ENCODE data around the gene RFX8. TPM values are rescaled to one million over a fixed set of nuclear protein-coding genes. Genes with fewer than 3 reads are reported as not detected.

Gene RFX8
- total and polyA plus RNA-seq, 2 of the 13 experiments (the other 11 are each of a cell fraction or from before 2014, with no cell fraction given): not detected

DNA sequence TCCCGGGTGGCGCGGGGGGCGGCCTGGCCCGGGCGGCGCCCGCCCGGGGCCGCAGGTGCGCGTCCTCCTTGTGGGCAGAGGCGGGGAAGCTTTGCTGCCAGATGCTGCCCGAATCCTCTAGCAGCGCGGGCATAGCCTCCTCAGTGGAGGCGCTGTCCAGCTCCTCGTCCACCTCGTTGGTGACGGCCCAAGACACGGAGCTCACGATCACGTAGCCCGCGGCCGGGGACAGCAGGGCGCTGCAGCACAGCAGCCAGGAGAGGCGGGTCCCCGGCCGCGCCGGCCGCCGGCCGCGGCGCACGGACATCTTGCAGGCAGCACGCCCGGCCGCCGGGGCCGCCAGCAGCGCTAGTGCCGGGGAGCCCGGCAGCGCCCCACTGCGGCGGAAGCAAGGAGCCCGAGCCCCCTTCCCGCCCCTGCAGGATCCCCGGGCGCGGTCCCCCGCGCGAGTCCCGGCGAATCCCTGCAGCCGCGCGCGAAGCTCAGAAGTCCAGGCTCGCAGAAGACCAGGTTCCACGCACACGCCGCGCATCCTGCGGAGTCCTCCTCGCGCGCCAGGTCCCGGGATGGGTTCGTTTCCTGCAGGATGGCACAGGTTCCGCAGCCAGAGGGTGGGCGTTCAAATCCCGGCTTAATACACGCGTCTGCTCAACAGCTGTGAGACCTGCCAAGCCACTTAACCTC lies 87.6 kb downstream of the RFX8 start, which contains the start of gene CREG2 (continued):
- 0 out of 2 replicates have a peak, but pooled peaks have one; percentile 52 for TF ChIP-seq TOPORS (CRISPR knock-in tag; IDR thresholded peaks at IDR 0.05)
- 0 out of 2 replicates have a peak, but pooled peaks have one; percentile 8 for TF ChIP-seq GPN1 (CRISPR knock-in tag; IDR thresholded peaks at IDR 0.05; ENCODE audit: borderline replicate concordance)
- TF ChIP-seq SPEN (CRISPR knock-in tag; IDR thresholded peaks at IDR 0.05; ENCODE audit: low read depth): peak; percentile 52
- TF ChIP-seq HIVEP1 (CRISPR knock-in tag; IDR thresholded peaks at IDR 0.05): peak; percentile 60; the same call in 1 of the 2 replicates
- TF ChIP-seq, protein P1, sequence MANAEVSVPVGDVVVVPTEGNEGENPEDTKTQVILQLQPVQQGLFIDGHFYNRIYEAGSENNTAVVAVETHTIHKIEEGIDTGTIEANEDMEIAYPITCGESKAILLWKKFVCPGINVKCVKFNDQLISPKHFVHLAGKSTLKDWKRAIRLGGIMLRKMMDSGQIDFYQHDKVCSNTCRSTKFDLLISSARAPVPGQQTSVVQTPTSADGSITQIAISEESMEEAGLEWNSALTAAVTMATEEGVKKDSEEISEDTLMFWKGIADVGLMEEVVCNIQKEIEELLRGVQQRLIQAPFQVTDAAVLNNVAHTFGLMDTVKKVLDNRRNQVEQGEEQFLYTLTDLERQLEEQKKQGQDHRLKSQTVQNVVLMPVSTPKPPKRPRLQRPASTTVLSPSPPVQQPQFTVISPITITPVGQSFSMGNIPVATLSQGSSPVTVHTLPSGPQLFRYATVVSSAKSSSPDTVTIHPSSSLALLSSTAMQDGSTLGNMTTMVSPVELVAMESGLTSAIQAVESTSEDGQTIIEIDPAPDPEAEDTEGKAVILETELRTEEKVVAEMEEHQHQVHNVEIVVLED (CRISPR knock-in tag; IDR thresholded peaks at IDR 0.05; ENCODE audit: borderline replicate concordance): no peak
- peak; percentile 40; the same call in 1 of the 2 replicates for TF ChIP-seq ZNF235 (CRISPR knock-in tag; IDR thresholded peaks at IDR 0.05; ENCODE audit: borderline replicate concordance)
- TF ChIP-seq EEA1 (CRISPR knock-in tag; IDR thresholded peaks at IDR 0.05; ENCODE audit: borderline replicate concordance): no peak
- TF ChIP-seq ZNF816 (CRISPR knock-in tag; IDR thresholded peaks at IDR 0.05; ENCODE audit: borderline replicate concordance): no peak
- TF ChIP-seq, protein P2, sequence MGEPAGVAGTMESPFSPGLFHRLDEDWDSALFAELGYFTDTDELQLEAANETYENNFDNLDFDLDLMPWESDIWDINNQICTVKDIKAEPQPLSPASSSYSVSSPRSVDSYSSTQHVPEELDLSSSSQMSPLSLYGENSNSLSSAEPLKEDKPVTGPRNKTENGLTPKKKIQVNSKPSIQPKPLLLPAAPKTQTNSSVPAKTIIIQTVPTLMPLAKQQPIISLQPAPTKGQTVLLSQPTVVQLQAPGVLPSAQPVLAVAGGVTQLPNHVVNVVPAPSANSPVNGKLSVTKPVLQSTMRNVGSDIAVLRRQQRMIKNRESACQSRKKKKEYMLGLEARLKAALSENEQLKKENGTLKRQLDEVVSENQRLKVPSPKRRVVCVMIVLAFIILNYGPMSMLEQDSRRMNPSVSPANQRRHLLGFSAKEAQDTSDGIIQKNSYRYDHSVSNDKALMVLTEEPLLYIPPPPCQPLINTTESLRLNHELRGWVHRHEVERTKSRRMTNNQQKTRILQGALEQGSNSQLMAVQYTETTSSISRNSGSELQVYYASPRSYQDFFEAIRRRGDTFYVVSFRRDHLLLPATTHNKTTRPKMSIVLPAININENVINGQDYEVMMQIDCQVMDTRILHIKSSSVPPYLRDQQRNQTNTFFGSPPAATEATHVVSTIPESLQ (CRISPR knock-in tag; conservative IDR thresholded peaks at IDR 0.05): no peak
- no peak for TF ChIP-seq AHR (CRISPR knock-in tag; IDR thresholded peaks at IDR 0.05)
- no peak for TF ChIP-seq RARG (CRISPR knock-in tag; IDR thresholded peaks at IDR 0.05; ENCODE audit: low read depth)
- TF ChIP-seq, protein P3, sequence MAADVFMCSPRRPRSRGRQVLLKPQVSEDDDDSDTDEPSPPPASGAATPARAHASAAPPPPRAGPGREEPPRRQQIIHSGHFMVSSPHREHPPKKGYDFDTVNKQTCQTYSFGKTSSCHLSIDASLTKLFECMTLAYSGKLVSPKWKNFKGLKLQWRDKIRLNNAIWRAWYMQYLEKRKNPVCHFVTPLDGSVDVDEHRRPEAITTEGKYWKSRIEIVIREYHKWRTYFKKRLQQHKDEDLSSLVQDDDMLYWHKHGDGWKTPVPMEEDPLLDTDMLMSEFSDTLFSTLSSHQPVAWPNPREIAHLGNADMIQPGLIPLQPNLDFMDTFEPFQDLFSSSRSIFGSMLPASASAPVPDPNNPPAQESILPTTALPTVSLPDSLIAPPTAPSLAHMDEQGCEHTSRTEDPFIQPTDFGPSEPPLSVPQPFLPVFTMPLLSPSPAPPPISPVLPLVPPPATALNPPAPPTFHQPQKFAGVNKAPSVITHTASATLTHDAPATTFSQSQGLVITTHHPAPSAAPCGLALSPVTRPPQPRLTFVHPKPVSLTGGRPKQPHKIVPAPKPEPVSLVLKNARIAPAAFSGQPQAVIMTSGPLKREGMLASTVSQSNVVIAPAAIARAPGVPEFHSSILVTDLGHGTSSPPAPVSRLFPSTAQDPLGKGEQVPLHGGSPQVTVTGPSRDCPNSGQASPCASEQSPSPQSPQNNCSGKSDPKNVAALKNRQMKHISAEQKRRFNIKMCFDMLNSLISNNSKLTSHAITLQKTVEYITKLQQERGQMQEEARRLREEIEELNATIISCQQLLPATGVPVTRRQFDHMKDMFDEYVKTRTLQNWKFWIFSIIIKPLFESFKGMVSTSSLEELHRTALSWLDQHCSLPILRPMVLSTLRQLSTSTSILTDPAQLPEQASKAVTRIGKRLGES (CRISPR knock-in tag; IDR thresholded peaks at IDR 0.05; ENCODE audit: borderline replicate concordance): no peak
- no peak for TF ChIP-seq RBM22 (optimal IDR thresholded peaks at IDR 0.05; ENCODE audit: low read length)
- peak; percentile 30; the same call in 1 of the 2 replicates for TF ChIP-seq ZMYM3 (CRISPR knock-in tag; IDR thresholded peaks at IDR 0.05)
- TF ChIP-seq, protein P4, sequence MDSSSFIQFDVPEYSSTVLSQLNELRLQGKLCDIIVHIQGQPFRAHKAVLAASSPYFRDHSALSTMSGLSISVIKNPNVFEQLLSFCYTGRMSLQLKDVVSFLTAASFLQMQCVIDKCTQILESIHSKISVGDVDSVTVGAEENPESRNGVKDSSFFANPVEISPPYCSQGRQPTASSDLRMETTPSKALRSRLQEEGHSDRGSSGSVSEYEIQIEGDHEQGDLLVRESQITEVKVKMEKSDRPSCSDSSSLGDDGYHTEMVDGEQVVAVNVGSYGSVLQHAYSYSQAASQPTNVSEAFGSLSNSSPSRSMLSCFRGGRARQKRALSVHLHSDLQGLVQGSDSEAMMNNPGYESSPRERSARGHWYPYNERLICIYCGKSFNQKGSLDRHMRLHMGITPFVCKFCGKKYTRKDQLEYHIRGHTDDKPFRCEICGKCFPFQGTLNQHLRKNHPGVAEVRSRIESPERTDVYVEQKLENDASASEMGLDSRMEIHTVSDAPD (CRISPR knock-in tag; IDR thresholded peaks at IDR 0.05): peak; percentile 66; the same call in 1 of the 2 replicates
- TF ChIP-seq ZNF225 (CRISPR knock-in tag; IDR thresholded peaks at IDR 0.05): 0 out of 2 replicates have a peak, but pooled peaks have one; percentile 67
- TF ChIP-seq, protein P5, sequence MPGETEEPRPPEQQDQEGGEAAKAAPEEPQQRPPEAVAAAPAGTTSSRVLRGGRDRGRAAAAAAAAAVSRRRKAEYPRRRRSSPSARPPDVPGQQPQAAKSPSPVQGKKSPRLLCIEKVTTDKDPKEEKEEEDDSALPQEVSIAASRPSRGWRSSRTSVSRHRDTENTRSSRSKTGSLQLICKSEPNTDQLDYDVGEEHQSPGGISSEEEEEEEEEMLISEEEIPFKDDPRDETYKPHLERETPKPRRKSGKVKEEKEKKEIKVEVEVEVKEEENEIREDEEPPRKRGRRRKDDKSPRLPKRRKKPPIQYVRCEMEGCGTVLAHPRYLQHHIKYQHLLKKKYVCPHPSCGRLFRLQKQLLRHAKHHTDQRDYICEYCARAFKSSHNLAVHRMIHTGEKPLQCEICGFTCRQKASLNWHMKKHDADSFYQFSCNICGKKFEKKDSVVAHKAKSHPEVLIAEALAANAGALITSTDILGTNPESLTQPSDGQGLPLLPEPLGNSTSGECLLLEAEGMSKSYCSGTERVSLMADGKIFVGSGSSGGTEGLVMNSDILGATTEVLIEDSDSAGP (CRISPR knock-in tag; IDR thresholded peaks at IDR 0.05; ENCODE audit: borderline replicate concordance): no peak; the same call in 1 of the 2 replicates
- TF ChIP-seq CBFB (CRISPR knock-in tag; IDR thresholded peaks at IDR 0.05): 0 out of 2 replicates have a peak, but pooled peaks have one; percentile 14
- TF ChIP-seq CHCHD3 (CRISPR knock-in tag; IDR thresholded peaks at IDR 0.05): no peak
